ENCODE results near the gene GDF3.
"Not testable (repeated sequence)": the region's sequence is repeated elsewhere in the genome, so short reads cannot be mapped to it uniquely, and the experiment has no call there.

DNA sequence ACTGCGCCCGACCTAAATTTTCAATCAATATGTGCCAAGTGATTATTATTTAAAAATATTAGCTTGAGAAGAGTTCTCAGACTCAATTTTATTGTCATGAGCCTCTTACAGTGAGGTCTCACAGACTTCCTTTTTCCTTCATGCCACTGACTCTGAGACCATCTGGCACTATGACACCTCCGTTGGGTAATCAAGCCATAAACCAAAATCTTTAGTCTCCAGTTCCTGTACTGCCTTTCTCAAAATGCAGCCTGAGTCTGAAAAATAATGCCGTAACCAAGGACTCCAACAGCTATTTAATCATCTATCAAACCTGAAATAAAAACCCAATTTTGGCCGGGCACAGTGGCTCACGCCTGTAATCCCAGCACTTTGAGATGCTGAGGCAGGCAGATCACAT, 20.1 kb downstream of the GDF3 start:
- not testable (repeated sequence) for TF ChIP-seq CTCF (conservative IDR thresholded peaks at IDR 0.05 in 1 of 2, IDR thresholded peaks at IDR 0.05 in 1 of 2; ENCODE audit: low read depth in 1 of 2, low read length in 2 of 2); EZH2 (IDR thresholded peaks at IDR 0.05; ENCODE audit: low read length, missing control alignments)

All from fibroblast of lung (primary cell).